DMS79 (cell line): ENCODE data around the gene NPRL2.

Experiments
- DNase-seq: peaks from one replicate; lab custom pipeline; 2025; lab: John Stamatoyannopoulos, UW

The NPRL2 gene

DNA sequence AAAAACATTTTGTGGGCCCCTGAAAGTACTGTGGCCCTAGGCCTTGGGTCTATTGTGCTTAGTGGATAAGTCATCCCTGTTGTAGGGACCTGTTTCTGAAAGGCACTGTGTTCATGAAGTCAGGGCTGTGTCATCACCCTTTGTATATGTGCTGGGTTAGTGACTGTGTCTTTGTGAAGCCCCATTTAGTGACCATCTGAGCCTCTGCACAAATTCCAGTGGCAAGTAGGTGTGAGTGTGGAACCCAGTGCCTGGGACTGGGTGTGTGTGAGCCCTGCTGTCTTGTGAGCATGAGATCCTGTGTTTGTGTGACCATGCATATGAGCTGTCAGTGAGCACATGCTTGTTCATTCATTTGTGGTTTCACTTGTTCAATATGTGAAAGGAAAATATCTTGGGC lies 46.0 kb downstream of the NPRL2 start:
- no peak for DNase-seq

DNA sequence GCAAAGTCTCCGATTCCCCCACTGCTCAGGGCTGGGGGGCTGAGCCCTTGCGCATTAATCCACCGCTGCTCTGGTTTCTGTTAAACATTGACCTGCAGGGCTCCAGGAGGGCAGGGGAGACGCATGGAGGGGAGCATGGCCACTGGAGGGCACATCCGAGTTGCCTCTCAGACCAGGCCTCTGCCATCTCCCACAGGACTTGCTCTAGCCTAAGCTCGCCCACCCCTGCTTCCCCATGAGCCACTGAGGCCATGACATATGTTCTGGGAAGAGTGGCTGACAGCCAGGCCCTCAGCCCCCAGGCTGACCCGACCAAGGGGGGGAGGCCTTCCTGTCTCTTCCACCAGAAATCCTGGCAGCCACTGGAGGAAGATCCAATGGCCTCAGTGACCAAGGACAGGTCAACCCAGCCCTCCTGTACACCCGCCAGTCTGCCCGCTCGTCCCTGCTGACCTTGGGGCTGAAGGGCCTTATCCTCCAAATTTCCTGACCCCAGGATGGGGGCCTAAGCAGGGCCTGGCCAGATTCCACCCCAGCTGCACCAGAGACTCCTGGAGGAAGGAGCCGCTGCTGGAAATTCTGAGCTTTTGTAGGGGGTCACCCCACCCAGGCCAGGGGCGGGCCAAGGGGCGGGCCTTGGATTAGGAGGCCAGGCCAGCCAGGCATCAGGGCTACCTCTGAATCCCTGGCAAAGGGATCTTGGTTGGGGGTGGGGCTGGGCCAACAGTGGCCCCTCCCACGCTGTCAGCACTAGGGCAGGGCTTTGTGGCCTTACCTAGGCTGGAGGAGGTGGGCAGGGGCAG lies 47.4 kb downstream of the NPRL2 start, which contains the start of gene HYAL1:
Gene HYAL1, minus strand, starts transcription at position 562 of the 803 bp plus-strand sequence. CDS start 618 bp downstream, outside the sequence.
- no peak for DNase-seq

DNA sequence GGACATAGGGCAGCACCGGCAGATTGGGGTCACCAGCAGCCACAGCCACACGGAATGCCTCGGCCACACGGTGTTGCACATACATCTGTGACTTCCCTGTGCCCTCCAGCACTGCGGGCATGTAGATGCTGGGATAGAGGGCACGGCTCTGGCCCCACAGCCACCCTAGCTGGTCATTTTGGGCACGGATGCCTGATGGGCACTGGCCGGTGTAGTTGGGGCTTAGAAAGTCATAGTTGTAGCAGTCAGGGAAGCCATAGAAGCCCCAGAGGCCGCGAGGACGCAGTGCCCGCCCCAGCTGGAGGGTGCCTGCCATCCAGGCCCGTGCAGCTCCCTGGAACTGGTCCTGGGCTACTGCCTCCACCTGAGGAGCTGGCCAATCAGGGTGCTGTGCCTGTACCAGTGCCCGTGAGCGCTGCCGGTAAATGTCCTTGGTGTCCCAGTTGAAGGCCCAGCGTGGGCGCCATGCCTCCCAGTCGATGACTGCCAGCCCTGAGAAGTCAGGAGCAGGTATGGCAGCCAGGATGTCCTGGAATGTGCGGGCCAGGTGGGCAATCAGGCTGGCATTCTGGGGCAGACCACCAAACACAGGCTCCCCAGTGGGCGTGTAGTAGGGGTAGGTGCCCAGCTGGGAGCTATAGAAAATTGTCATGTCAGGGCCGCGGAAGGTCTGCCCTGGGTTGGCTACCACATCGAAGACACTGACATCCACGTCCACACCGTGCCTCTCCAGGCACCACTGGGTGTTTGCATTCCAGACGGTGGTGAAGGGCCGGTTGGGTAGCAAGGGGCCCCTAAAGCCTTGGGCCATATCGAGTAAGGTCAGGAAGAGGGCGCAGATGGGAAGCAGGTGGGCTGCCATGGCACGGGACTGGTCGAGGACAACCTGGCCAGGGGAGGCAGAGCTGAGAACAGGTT lies 48.2 kb downstream of the NPRL2 start:
- no peak for DNase-seq

DNA sequence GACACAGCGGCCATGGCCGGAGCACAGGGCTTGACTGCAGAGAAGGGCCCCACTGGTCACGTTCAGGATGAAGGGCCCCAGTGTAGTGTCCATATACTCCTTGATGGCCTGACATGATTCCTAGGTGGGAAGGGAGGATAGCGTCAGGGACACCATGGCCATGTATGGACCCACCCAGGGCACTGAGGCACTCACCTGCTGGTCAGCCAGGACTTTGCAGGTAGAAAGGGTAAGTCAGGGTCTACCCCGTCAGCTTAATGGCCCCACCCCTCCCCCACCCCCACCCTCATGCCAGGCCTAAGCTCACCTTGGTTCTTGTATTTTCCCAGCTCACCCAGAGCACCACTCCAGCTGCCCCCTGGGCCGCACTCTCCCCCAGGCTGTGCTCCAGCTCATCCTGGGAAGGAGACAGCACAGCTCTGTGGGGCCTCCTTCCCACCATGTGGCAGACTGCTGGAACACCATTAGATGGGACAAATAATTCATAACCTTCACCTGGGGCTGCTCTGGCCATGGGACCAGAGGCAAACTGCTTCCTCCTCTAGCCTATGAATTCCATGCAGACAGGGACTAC lies 49.8 kb downstream of the NPRL2 start:
- no peak for DNase-seq

DNA sequence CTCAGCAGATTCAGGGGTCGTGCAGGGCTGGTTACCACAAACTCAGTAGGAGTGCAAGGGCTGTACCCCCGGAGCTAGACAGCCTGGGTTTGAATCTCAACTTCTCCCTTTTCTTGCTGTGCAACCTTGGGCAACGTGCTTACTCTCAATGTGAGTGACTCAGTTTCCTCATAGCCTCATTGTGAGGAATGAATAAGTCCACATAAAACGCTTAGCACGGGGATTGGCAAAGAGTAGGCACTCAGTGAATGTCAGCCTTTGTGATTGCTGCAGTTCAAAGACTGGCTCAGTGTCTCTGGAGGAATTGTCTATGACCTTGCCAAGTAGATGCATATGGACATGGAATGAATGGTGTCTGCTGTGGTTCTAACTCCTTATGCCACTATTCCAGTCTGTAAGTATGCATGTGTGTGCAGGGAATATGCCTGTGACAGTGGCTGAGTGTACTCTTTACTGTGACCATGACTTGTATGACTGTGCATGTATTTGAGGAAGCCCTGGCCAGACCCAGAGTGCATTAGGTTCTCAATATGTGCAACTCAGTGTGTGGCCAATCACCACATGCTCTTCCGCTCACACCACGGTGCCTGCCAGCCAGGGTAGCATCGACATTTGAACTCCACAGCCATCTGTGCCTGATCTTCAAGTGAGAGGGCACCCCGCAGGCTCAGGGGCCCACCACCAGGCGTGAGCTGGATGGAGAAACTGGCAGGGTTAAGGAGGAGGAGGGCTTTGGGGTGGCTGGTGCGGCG lies 50.5 kb downstream of the NPRL2 start:
- DNase-seq = no peak

DNA sequence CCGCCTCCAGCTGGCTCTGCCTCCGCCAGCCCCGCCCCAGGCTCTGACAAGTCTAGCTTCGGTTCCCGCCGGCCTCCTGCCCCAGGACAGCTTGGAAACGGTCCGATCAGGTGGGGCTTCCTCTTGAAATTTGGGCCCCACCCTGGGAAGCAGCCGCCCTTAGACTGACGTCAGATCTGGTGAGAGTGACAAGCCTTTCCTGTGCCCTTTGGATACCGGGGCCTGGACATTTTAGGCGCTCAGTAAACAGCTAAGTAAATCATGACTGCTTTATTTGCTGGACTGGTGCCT lies 51.0 kb downstream of the NPRL2 start:
- DNase-seq = no peak

DNA sequence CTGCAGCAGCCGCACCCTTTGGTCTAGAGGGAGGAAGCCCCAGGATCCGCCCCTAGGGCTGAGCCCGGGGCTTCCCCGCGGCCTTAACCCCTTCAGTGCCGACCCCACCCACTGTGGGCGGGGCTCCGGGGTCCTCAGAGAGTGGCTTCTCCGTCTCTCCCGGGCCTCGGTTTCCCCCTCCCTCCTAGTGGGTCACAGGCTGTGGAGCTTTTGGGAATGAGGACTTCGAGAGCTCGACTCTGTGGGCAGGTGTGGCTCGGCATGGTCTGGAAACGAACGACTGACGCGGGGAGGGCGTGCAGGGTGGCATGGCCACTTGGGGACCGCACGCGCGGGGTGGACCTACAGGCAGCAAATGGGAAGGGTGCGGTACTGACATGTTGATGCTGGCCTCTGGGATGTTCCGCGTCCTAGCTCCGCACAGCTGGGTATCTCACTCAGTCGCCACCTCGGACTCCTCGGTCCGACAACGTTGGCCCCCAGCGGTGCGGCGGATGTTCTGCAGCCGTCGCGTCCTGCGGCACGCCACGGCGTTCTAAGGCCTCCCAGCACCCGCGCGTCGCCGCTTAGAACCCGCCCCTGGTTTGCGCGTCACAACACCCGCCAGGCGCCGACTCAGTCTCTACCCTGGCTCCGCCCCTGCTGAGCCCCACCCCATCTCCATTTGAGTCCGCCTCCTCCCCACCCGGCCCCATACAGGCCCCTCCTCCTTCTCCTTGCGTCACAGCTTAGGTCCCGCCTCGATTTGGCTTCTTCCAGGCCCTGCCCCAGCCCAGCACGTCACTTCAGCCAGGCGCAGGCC lies 51.5 kb downstream of the NPRL2 start, which contains the start of the genes HYAL3 and NAA80:
Gene HYAL3, minus strand, starts transcription at position 570 of the 802 bp plus-strand sequence. CDS start 3,803 bp downstream, outside the sequence.
Gene NAA80, minus strand, starts transcription at position 570 of the 802 bp plus-strand sequence. CDS start 1,942 bp downstream, outside the sequence.
- peak; percentile 83 for DNase-seq

DNA sequence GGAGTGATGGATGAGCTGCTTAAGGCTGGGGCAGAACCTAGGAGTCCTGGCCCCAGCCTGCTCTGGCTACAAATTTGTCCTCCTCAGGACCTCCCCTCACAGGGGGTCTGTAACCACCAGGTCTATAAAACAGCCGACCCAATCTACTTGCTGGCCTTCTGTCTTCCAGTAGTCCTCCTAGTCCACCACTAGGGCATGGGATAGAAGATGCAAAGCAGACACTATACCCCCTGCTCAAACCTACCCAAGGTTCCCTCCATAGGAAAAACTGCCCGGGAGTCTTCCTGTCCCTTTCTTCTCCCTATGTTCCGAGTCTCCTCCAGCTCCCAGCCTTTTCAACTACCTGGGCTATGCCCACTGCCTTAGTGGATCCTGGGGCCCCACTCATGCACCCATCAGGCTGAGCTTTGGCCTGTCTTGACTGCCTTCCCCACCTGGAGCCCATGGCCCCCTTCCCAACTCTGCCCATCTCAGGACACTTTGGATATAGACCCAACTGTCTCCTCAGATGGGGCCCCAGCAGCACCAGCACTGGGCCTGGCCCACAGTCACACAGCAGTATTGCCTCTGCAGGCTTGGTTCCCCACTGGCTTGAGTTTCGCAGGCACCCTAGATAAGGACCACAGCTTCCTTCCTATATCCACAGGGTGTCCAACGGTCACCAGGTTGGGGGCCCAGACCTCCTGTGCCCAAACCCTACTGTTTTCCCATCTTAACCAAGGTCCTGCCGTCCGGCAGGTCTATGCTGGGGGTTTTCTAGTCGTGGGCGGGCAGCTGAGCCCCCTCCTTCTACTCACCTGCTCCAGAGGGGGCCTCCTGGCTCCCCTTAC lies 52.5 kb downstream of the NPRL2 start:
- DNase-seq = no peak

DNA sequence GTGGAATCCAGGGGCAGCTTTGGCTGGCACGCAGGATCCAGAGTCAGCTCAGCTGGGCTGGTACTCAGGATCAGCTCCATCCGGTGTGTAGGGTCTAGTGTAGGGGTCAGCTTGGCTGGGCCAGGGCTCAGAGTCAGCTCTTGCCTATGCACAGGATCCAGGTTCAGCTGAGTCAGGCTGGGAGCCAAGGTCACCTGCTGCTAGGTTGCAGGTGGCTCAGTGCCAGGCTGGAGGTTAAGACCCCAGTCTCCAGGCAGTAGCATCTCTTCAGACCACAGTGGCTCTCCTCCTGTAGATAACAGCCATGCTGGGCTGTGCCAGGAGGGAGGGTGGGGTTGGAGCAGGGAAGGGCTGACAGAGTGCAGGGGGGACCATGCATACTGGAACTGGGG lies 53.2 kb downstream of the NPRL2 start:
- DNase-seq = no peak
